Measurements from ENCODE around the gene HJURP.

- no peak for TF ChIP-seq CTCF (IDR thresholded peaks at IDR 0.05)
- no peak for TF ChIP-seq EP300 (IDR thresholded peaks at IDR 0.05)
Observed at GRCh38 chr2:233789554-233789953, 64.8 kb downstream of the HJURP start.
